Activated CD4-positive, alpha-beta T cell treated with anti-CD3 and anti-CD28 coated beads, Interleukin-2, amount 10 ng/mL, durations not matched to agents 24 days and 14 days (primary cell): ENCODE results near the gene SLC27A3. TPM values are rescaled to one million over a fixed set of nuclear protein-coding genes. Genes with fewer than 3 reads are reported as not detected.

ENCODE experiments used
- DNase-seq: peaks from one replicate; pipeline ENCODE4 v3.0.0; 2022
- H3K27ac Mint-ChIP-seq: one replicate; pipeline ENCODE4 v1.8.0; 2022; ENCODE audit warnings: mild to moderate bottlenecking, mixed read lengths
- H3K27me3 Mint-ChIP-seq: one replicate; pipeline ENCODE4 v1.8.0; 2022; ENCODE audit warnings: mixed read lengths
- H3K36me3 Mint-ChIP-seq: one replicate; pipeline ENCODE4 v1.8.0; 2022; ENCODE audit warnings: low read depth, mild to moderate bottlenecking, mixed read lengths
- H3K4me1 Mint-ChIP-seq: one replicate; pipeline ENCODE4 v1.8.0; 2021; ENCODE audit warnings: mixed read lengths
- H3K4me3 Mint-ChIP-seq: one replicate; pipeline ENCODE4 v1.8.0; 2022; ENCODE audit warnings: mild to moderate bottlenecking, moderate library complexity, mixed read lengths
- H3K9me3 Mint-ChIP-seq: one replicate; pipeline ENCODE4 v1.8.0; 2021; ENCODE audit warnings: mixed read lengths
- intact Hi-C: fragments of 100-400 bp; cut with micrococcal nuclease; formaldehyde crosslinking; loops from one replicate; pipeline ENCODE4 v1.15.1; 2023
- total RNA-seq: library from RNA; stranded (reverse); gene quantifications from 2 replicates; pipeline ENCODE4 v1.2.3, GENCODE V29; 2022

The SLC27A3 gene
- total RNA-seq, 1 donor from 2014 or later: 10.0 TPM

GRCh38 chr1:153804112-153804511 is 28.9 kb downstream of the SLC27A3 start:
- Mint-ChIP-seq H3K36me3 (peaks cover 34% of the 10 kb centered on the region), H3K27ac (peak overlapping the region; percentile 68), H3K4me3 (no peak overlapping the region), H3K27me3 (no peaks in the 10 kb centered on the region), H3K9me3 (no peaks in the 10 kb centered on the region), H3K4me1 (peaks cover 25% of the 10 kb centered on the region)
- intact Hi-C loops: loop anchor here (2.0 kb wide), 2 partner anchors 119 to 183 kb away; partner anchors contain the start of genes GATAD2B and RAB13
- no peak for DNase-seq

- DNase-seq: peak; percentile 87
- peak overlapping the region; percentile 11 for H3K4me3 Mint-ChIP-seq
- no peaks in the 10 kb centered on the region for H3K27me3 Mint-ChIP-seq
- peak overlapping the region; percentile 75 for H3K27ac Mint-ChIP-seq
- H3K9me3 Mint-ChIP-seq: no peaks in the 10 kb centered on the region
- intact Hi-C loops: loop anchor here (1.0 to 2.0 kb wide), 3 partner anchors 118 to 182 kb away; partner anchors contain the start of genes GATAD2B, RAB13 and SLC39A1
- peaks cover 25% of the 10 kb centered on the region for H3K4me1 Mint-ChIP-seq
- peaks cover 45% of the 10 kb centered on the region for H3K36me3 Mint-ChIP-seq
Observed at GRCh38 chr1:153805042-153805745, 30.0 kb downstream of the SLC27A3 start.

- Mint-ChIP-seq H3K27ac (peak overlapping the region; percentile 75), H3K4me3 (peak overlapping the region; percentile 11), H3K4me1 (peaks cover 24% of the 10 kb centered on the region), H3K9me3 (no peaks in the 10 kb centered on the region), H3K36me3 (peaks cover 53% of the 10 kb centered on the region), H3K27me3 (no peaks in the 10 kb centered on the region)
- intact Hi-C loops: loop anchor here (1.0 to 2.0 kb wide), 3 partner anchors 117 to 181 kb away; partner anchors contain the start of genes GATAD2B, RAB13 and SLC39A1
- no peak for DNase-seq
Observed at GRCh38 chr1:153805886-153806719, 30.9 kb downstream of the SLC27A3 start.

GRCh38 chr1:153816283-153816889 is 41.2 kb downstream of the SLC27A3 start:
- no peaks in the 10 kb centered on the region for H3K27me3 Mint-ChIP-seq
- no peaks in the 10 kb centered on the region for H3K9me3 Mint-ChIP-seq
- no peak overlapping the region for H3K27ac Mint-ChIP-seq
- peaks cover 2% of the 10 kb centered on the region for H3K4me1 Mint-ChIP-seq
- H3K4me3 Mint-ChIP-seq: no peak overlapping the region
- no peak for DNase-seq
- peaks cover 53% of the 10 kb centered on the region for H3K36me3 Mint-ChIP-seq
- intact Hi-C loops: no loop called here

- no peak for DNase-seq
- Mint-ChIP-seq H3K36me3 (peaks cover 39% of the 10 kb centered on the region), H3K4me1 (peaks cover 2% of the 10 kb centered on the region), H3K27ac (no peak overlapping the region), H3K4me3 (no peak overlapping the region), H3K27me3 (no peaks in the 10 kb centered on the region), H3K9me3 (no peaks in the 10 kb centered on the region)
- intact Hi-C loops: no loop called here
Observed at GRCh38 chr1:153818876-153819275, 43.7 kb downstream of the SLC27A3 start.

- Mint-ChIP-seq H3K4me1 (no peaks in the 10 kb centered on the region), H3K4me3 (no peak overlapping the region), H3K27me3 (no peaks in the 10 kb centered on the region), H3K9me3 (no peaks in the 10 kb centered on the region), H3K27ac (no peak overlapping the region), H3K36me3 (peaks cover 22% of the 10 kb centered on the region)
- no peak for DNase-seq
- intact Hi-C loops: no loop called here
Observed at GRCh38 chr1:153827168-153827964, 52.2 kb downstream of the SLC27A3 start.

Other genes with a start within 250 kb of the SLC27A3 start
- 166 and 174 TPM in 2 replicates for gene S100A6, start 239.4 kb upstream of the SLC27A3 start, total RNA-seq
- 2.3 and 2.6 TPM in 2 replicates for gene S100A5, start 234.5 kb upstream of the SLC27A3 start, total RNA-seq
- 132 and 134 TPM in 2 replicates for gene S100A4, start 229.6 kb upstream of the SLC27A3 start, total RNA-seq
- gene S100A3, start 226.1 kb upstream of the SLC27A3 start, total RNA-seq: not detected in 2 replicates
- 0.40 and 1.2 TPM in 2 replicates for gene S100A2, start 209.6 kb upstream of the SLC27A3 start, total RNA-seq
- gene S100A16, start 162.3 kb upstream of the SLC27A3 start, total RNA-seq: not detected in 2 replicates
- gene S100A14, start 159.1 kb upstream of the SLC27A3 start, total RNA-seq: not detected in 2 replicates
- 3.1 and 3.2 TPM in 2 replicates for gene S100A13, start 147.9 kb upstream of the SLC27A3 start, total RNA-seq
- not detected in 2 replicates for gene S100A1, start 147.0 kb upstream of the SLC27A3 start, total RNA-seq
- 110 and 114 TPM in 2 replicates for gene CHTOP, start 141.3 kb upstream of the SLC27A3 start, total RNA-seq
- 28.6 and 31.6 TPM in 2 replicates for gene SNAPIN, start 116.7 kb upstream of the SLC27A3 start, total RNA-seq
- 377 and 390 TPM in 2 replicates for gene ILF2, start 104.4 kb upstream of the SLC27A3 start, total RNA-seq
- gene NPR1, start 96.7 kb upstream of the SLC27A3 start, total RNA-seq: 0.05 and 0.09 TPM in 2 replicates
- gene INTS3, start 47.4 kb upstream of the SLC27A3 start, total RNA-seq: 63.1 and 64.8 TPM in 2 replicates
- 68.8 and 69.0 TPM in 2 replicates for gene GATAD2B, start 147.6 kb downstream of the SLC27A3 start, total RNA-seq
- 128 and 130 TPM in 2 replicates for gene DENND4B, start 171.3 kb downstream of the SLC27A3 start, total RNA-seq
- 72.4 and 76.8 TPM in 2 replicates for gene CRTC2, start 183.2 kb downstream of the SLC27A3 start, total RNA-seq
- gene SLC39A1, start 188.1 kb downstream of the SLC27A3 start, total RNA-seq: 71.6 and 78.2 TPM in 2 replicates
- 8.3 and 9.7 TPM in 2 replicates for gene CREB3L4, start 192.5 kb downstream of the SLC27A3 start, total RNA-seq
- 195 and 200 TPM in 2 replicates for gene JTB, start 202.3 kb downstream of the SLC27A3 start, total RNA-seq
- 6.5 and 6.7 TPM in 2 replicates for gene RAB13, start 210.9 kb downstream of the SLC27A3 start, total RNA-seq
- gene RPS27, start 215.4 kb downstream of the SLC27A3 start, total RNA-seq: 1,207 and 1,242 TPM in 2 replicates